Fibroblast of the aortic adventitia (primary cell): Measurements from ENCODE around the gene FRMD4B. TPM values are rescaled to one million over a fixed set of nuclear protein-coding genes. Genes with fewer than 3 reads are reported as not detected.

Experiments used
- DNase-seq: peaks from one replicate; pipeline ENCODE4 v3.0.0-alpha.2; 2010; ENCODE audit warnings: low read depth
- H3K4me3 ChIP-seq: 2 replicates; pipeline ENCODE4 v1.5.1; 2011; ENCODE audit warnings: low read depth, mild to moderate bottlenecking, control low read depth, low read length, moderate library complexity
- CTCF ChIP-seq: IDR thresholded peaks from 2 replicates; pipeline ENCODE4 v1.5.1; 2011; ENCODE audit warnings: mild to moderate bottlenecking, low read length, control low read depth, inconsistent platforms; ENCODE audit not compliant: insufficient read depth
- total RNA-seq: library from RNA; depleted of rRNA; stranded (reverse); fragments of >200 nt; gene quantifications from 2 replicates; pipeline ENCODE4 v1.2.3, GENCODE V29; 2012; ENCODE audit warnings: low replicate concordance

Gene FRMD4B
- total RNA-seq, 1 donor, result 0.81 TPM

- no peak for DNase-seq
These were observed 15.6 kb downstream of the FRMD4B start for GRCh38 chr3:69370156-69370883.

GRCh38 chr3:69368129-69368741, 17.7 kb downstream of the FRMD4B start:
- H3K4me3 ChIP-seq, result no peak overlapping the region
- no peak for TF ChIP-seq CTCF
- DNase-seq, result no peak

More at GRCh38 chr3:69370156-69370883, 15.6 kb downstream of the FRMD4B start:
- no peak for TF ChIP-seq CTCF
- H3K4me3 ChIP-seq, result no peak overlapping the region

GRCh38 chr3:69367586-69367985, 18.3 kb downstream of the FRMD4B start:
- no peak for TF ChIP-seq CTCF
- no peak for DNase-seq

GRCh38 chr3:69364354-69364753, 21.5 kb downstream of the FRMD4B start:
- no peak for DNase-seq
- TF ChIP-seq CTCF, result no peak
- H3K4me3 ChIP-seq, result no peak overlapping the region

More at GRCh38 chr3:69367586-69367985, 18.3 kb downstream of the FRMD4B start:
- no peak overlapping the region for H3K4me3 ChIP-seq

- no peak for TF ChIP-seq CTCF
- no peak overlapping the region for H3K4me3 ChIP-seq
- DNase-seq, result no peak
These were observed 25.2 kb downstream of the FRMD4B start for GRCh38 chr3:69360690-69361089.

GRCh38 chr3:69359916-69360315, 26.0 kb downstream of the FRMD4B start:
- H3K4me3 ChIP-seq, result no peak overlapping the region
- DNase-seq, result no peak
- no peak for TF ChIP-seq CTCF
